Gastroesophageal sphincter (tissue), 4 donors: ENCODE data around the gene RAB6A. TPM values are rescaled to one million over a fixed set of nuclear protein-coding genes. Genes with fewer than 3 reads are reported as not detected.

Experiments used
- ATAC-seq: fragments of 150-250 bp; one replicate; pipeline ENCODE4 v1.9.1; 2016; ENCODE audit warnings: mild to moderate bottlenecking, moderate library complexity
- H3K27ac ChIP-seq, 4 donors: fragments of 200-600 bp; sonication (generic) in 3 of 4; 1 replicate in 3 of 4; 2 replicates in 1 of 4; pipeline ENCODE4 v1.5.1; 2016 to 2019
- H3K27me3 ChIP-seq: fragments of 200-600 bp; sonication (generic); one replicate; pipeline ENCODE4 v1.5.1; 2019
- H3K36me3 ChIP-seq, 2 donors: fragments of 200-600 bp; sonication (generic); one replicate each; pipeline ENCODE4 v1.5.1; 2019; ENCODE audit warnings: control low read depth in 1 of 2
- H3K4me1 ChIP-seq, 3 donors: fragments of 200-600 bp; sonication (generic); 1 replicate in 2 of 3; 2 replicates in 1 of 3; pipeline ENCODE4 v1.5.1; 2016 to 2019; ENCODE audit warnings: control low read depth in 2 of 3
- H3K4me3 ChIP-seq, 2 donors: fragments of 200-600 bp; sonication (generic); one replicate each; pipeline ENCODE4 v1.5.1; 2019; ENCODE audit warnings: mild to moderate bottlenecking in 1 of 2, moderate library complexity in 1 of 2
- H3K9me3 ChIP-seq, 3 donors: fragments of 200-600 bp; sonication (generic); one replicate each; pipeline ENCODE4 v1.5.1; 2017 to 2019; ENCODE audit warnings: control low read depth in 2 of 3
- CTCF ChIP-seq, 4 experiments: fragments of 200-600 bp in 2 of 4; fragments of 450-650 bp in 2 of 4; sonication (generic) in 1 of 4; IDR thresholded peaks; one replicate each; pipeline ENCODE4 v1.5.1; 2017 to 2019; ENCODE audit warnings: antibody characterized with exemption in 4 of 4, mild to moderate bottlenecking in 2 of 4, moderate library complexity in 2 of 4
- EP300 ChIP-seq: sonication (generic); formaldehyde crosslinking; IDR thresholded peaks from one replicate; pipeline ENCODE4 v1.6.1; 2017; ENCODE audit warnings: antibody characterized with exemption, mild to moderate bottlenecking
- POLR2A ChIP-seq, 2 donors: fragments of 450-650 bp; IDR thresholded peaks; one replicate each; pipeline ENCODE4 v1.6.1; 2017; ENCODE audit warnings: antibody characterized with exemption in 2 of 2, mild to moderate bottlenecking in 2 of 2, moderate library complexity in 1 of 2
- POLR2AphosphoS5 ChIP-seq: sonication (generic); formaldehyde crosslinking; IDR thresholded peaks from one replicate; pipeline ENCODE4 v1.6.1; 2017; ENCODE audit warnings: antibody characterized with exemption
- WGBS, 2 donors: methylation state at CpG; one replicate each; pipeline ENCODE4 v1.1.5; 2018; ENCODE audit warnings: low coverage in 1 of 2; 5-methylcytosine and 5-hydroxymethylcytosine counted together
- total RNA-seq, 4 donors: library from RNA; depleted of rRNA; stranded (reverse); fragments of >200 nt; gene quantifications; one replicate each; pipeline ENCODE4 v1.1.0, GENCODE V29; 2016

RAB6A gene
- total RNA-seq, 4 donors from 2014 or later: 134 to 168 (median 149) TPM

GRCh38 chr11:73750228-73750627 is 10.6 kb downstream of the RAB6A start:
- Histone ChIP-seq H3K27me3 (no peaks in the 10 kb centered on the region), H3K9me3 (no peaks in the 10 kb centered on the region), H3K36me3 (no peaks in the 10 kb centered on the region), H3K4me3 (no peak overlapping the region), H3K4me1 (peaks cover 0 to 66% (median 0%) of the 10 kb centered on the region in 3 donors), H3K27ac (no peak overlapping the region)
- 64 to 71% methylated on average over 4 to 5 of the region's 5 CpGs for WGBS, 2 donors
- TF ChIP-seq POLR2AphosphoS5 (no peak), EP300 (no peak), POLR2A (IDR thresholded peaks at IDR 0.05) (no peak), CTCF (IDR thresholded peaks at IDR 0.05) (no peak)
- no peak for ATAC-seq

DNA sequence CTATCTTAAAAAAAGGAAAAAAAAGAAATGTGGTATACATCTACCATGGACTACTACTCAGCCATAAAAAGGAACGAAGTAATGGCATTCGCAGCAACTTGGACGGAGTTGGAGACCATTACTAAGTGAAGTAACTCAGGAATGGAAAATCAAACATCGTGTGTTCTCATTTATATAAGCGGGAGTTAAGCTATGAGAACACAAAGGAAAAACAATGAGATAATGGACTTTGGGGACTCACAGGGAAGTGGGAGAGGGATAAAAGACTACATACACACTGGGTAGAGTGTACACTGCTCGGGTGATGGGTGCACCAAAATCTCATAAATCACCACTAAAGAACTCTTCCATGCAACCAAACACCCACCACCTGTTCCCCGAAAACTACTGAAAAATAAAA is 11.8 kb downstream of the RAB6A start:
- Histone ChIP-seq H3K27ac (no peak overlapping the region), H3K9me3 (no peaks in the 10 kb centered on the region), H3K27me3 (no peaks in the 10 kb centered on the region), H3K4me1 (peaks cover 0 to 68% (median 0%) of the 10 kb centered on the region in 3 donors), H3K36me3 (no peaks in the 10 kb centered on the region), H3K4me3 (no peak overlapping the region)
- no peak for ATAC-seq
- WGBS, 2 donors: 89 to 93% methylated on average over 3 to 7 of the region's 7 CpGs
- no peak for TF ChIP-seq EP300
- no peak for TF ChIP-seq CTCF (IDR thresholded peaks at IDR 0.05)
- no peak for TF ChIP-seq POLR2A (IDR thresholded peaks at IDR 0.05)
- no peak for TF ChIP-seq POLR2AphosphoS5

GRCh38 chr11:73748300-73748699 is 12.6 kb downstream of the RAB6A start:
- WGBS, 2 donors: 86 to 87% methylated on average over 5 of the region's 5 CpGs
- ATAC-seq: no peak
- peaks cover 0 to 66% (median 0%) of the 10 kb centered on the region in 3 donors for H3K4me1 ChIP-seq
- H3K27me3 ChIP-seq: no peaks in the 10 kb centered on the region
- no peak overlapping the region for H3K4me3 ChIP-seq
- H3K27ac ChIP-seq: no peak overlapping the region
- H3K9me3 ChIP-seq: no peaks in the 10 kb centered on the region
- no peak for TF ChIP-seq EP300
- TF ChIP-seq POLR2AphosphoS5: no peak
- no peak for TF ChIP-seq CTCF (IDR thresholded peaks at IDR 0.05)
- no peak for TF ChIP-seq POLR2A (IDR thresholded peaks at IDR 0.05)
- no peaks in the 10 kb centered on the region for H3K36me3 ChIP-seq

DNA sequence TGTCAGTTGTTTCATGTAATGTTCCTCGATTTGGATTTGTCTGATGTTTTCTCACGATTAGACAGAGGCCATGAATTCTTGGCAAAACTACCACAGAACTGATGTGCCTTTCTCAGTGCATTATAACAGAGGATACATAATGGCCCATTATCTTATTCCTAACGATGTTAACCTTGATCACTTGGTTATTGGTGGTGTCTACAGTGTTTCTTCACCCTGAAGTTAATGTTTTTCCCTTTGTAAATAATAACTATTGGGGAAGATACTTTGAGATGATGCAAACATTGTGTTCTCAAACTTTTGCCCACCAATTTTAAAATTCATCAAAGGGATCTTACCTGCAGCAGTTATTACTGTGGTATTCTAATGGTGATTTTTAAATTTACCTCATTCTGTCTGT is 13.1 kb downstream of the RAB6A start:
- WGBS, 2 donors: 48 to 51% methylated on average over 3 of the region's 3 CpGs
- no peak for TF ChIP-seq EP300
- TF ChIP-seq POLR2A (IDR thresholded peaks at IDR 0.05): no peak
- no peak for TF ChIP-seq POLR2AphosphoS5
- no peak for TF ChIP-seq CTCF (IDR thresholded peaks at IDR 0.05)
- H3K27ac ChIP-seq: no peak overlapping the region

GRCh38 chr11:73746701-73747100 is 14.2 kb downstream of the RAB6A start:
- Histone ChIP-seq H3K4me3 (no peak overlapping the region), H3K36me3 (no peaks in the 10 kb centered on the region), H3K4me1 (peaks cover 0 to 53% (median 0%) of the 10 kb centered on the region in 3 donors), H3K27me3 (no peaks in the 10 kb centered on the region), H3K27ac (no peak overlapping the region), H3K9me3 (no peaks in the 10 kb centered on the region)
- TF ChIP-seq POLR2A (IDR thresholded peaks at IDR 0.05): no peak
- TF ChIP-seq EP300: no peak
- TF ChIP-seq POLR2AphosphoS5: no peak
- no peak for TF ChIP-seq CTCF (IDR thresholded peaks at IDR 0.05)
- WGBS, 2 donors: 94 to 96% methylated on average over 11 to 13 of the region's 13 CpGs
- ATAC-seq: no peak

More for the DNA sequence above, 13.1 kb downstream of the RAB6A start:
- Histone ChIP-seq H3K9me3 (no peaks in the 10 kb centered on the region), H3K4me1 (peaks cover 0 to 63% (median 0%) of the 10 kb centered on the region in 3 donors), H3K36me3 (no peaks in the 10 kb centered on the region), H3K4me3 (no peak overlapping the region), H3K27me3 (no peaks in the 10 kb centered on the region)
- ATAC-seq: no peak
